Stomach (tissue), 9 donors: ENCODE results near the gene CX3CL1. TPM values are rescaled to one million over a fixed set of nuclear protein-coding genes. Genes with fewer than 3 reads are reported as not detected.
A peak's percentile ranks its signal among the peaks of the same experiment; 100 is the strongest.
"Not testable (repeated sequence)": the region's sequence is repeated elsewhere in the genome, so short reads cannot be mapped to it uniquely, and the experiment has no call there.

ENCODE experiments used
- DNase-seq, 2 donors: peaks; one replicate each; pipeline versions ENCODE4 v3.0.0 to v3.0.0-alpha.2; 2013 to 2019
- H3K27ac ChIP-seq, 5 donors: fragments of 200-600 bp in 4 of 5; sonication (generic) in 4 of 5; one replicate each; pipeline ENCODE4 v1.5.1; 2013 to 2019; ENCODE audit warnings: mild to moderate bottlenecking in 1 of 5, moderate library complexity in 1 of 5
- H3K27me3 ChIP-seq, 3 donors: fragments of 200-600 bp; sonication (generic); one replicate each; pipeline ENCODE4 v1.5.1; 2017 to 2019; ENCODE audit warnings: mixed run types in 1 of 3
- H3K36me3 ChIP-seq, 4 donors: fragments of 200-600 bp; sonication (generic); 1 replicate in 3 of 4; 2 replicates in 1 of 4; pipeline ENCODE4 v1.5.1; 2016 to 2019
- H3K4me1 ChIP-seq, 4 donors: fragments of 200-600 bp; sonication (generic); one replicate each; pipeline ENCODE4 v1.5.1; 2016 to 2019
- H3K4me3 ChIP-seq, 4 donors: fragments of 200-600 bp; sonication (generic) in 3 of 4; one replicate each; pipeline ENCODE4 v1.5.1; 2016 to 2019; ENCODE audit warnings: mild to moderate bottlenecking in 1 of 4
- H3K9me3 ChIP-seq, 4 donors: fragments of 200-600 bp; sonication (generic); one replicate each; pipeline ENCODE4 v1.5.1; 2016 to 2019
- EP300 ChIP-seq: sonication (generic); formaldehyde crosslinking; IDR thresholded peaks from one replicate; pipeline ENCODE4 v1.6.1; 2017; ENCODE audit warnings: antibody characterized with exemption
- POLR2A ChIP-seq, 4 donors: fragments of 450-650 bp; IDR thresholded peaks; one replicate each; pipeline ENCODE4 v1.6.1; 2016; ENCODE audit warnings: antibody characterized with exemption in 4 of 4, control low read depth in 2 of 4, mild to moderate bottlenecking in 1 of 4, moderate library complexity in 1 of 4
- POLR2AphosphoS5 ChIP-seq, 3 donors: sonication (generic); formaldehyde crosslinking; IDR thresholded peaks; one replicate each; pipeline ENCODE4 v1.6.1; 2016; ENCODE audit warnings: antibody characterized with exemption in 3 of 3
- WGBS, 5 donors: extraction: QIAGEN DNeasy Blood & Tissue Kit in 3 of 5; methylation state at CpG; one replicate each; pipeline versions ENCODE4 v1.1.5 to v1.1.7; 2013 to 2018; 5-methylcytosine and 5-hydroxymethylcytosine counted together
- intact Hi-C: fragments of 100-400 bp; cut with DNase I; formaldehyde crosslinking; loops from one replicate; pipeline ENCODE4 v1.15.1; 2023; ENCODE audit warnings: low total_unique reads
- polyA plus RNA-seq, 3 donors: library from polyadenylated mRNA; stranded (reverse); fragments of 200-250 nt; gene quantifications; one replicate each; pipeline ENCODE4 v1.2.3, GENCODE V29; 2013
- total RNA-seq, 5 donors: library from RNA; depleted of rRNA; stranded (reverse); fragments of >200 nt; gene quantifications; one replicate each; pipeline versions ENCODE4 v1.1.0 to v1.2.3, GENCODE V29; 2014 to 2016
- TF ChIP-seq, protein P1 (sequence below), 7 experiments: fragments of 450-650 bp in 4 of 7; fragments of 200-600 bp in 3 of 7; sonication (generic) in 3 of 7; IDR thresholded peaks; one replicate each; pipeline ENCODE4 v1.5.1; 2016 to 2019; ENCODE audit warnings: antibody characterized with exemption in 7 of 7, control low read depth in 2 of 7, mild to moderate bottlenecking in 1 of 7
- donor health status: healthy with polysubstance abuse.
- donor health status: Bipolar disorder and iron deficiency.
- donor health status: healthy.

The CX3CL1 gene
- total and polyA plus RNA-seq, 8 donors: 1.3 to 43.8 (median 6.7) TPM; not detected in 2

DNA sequence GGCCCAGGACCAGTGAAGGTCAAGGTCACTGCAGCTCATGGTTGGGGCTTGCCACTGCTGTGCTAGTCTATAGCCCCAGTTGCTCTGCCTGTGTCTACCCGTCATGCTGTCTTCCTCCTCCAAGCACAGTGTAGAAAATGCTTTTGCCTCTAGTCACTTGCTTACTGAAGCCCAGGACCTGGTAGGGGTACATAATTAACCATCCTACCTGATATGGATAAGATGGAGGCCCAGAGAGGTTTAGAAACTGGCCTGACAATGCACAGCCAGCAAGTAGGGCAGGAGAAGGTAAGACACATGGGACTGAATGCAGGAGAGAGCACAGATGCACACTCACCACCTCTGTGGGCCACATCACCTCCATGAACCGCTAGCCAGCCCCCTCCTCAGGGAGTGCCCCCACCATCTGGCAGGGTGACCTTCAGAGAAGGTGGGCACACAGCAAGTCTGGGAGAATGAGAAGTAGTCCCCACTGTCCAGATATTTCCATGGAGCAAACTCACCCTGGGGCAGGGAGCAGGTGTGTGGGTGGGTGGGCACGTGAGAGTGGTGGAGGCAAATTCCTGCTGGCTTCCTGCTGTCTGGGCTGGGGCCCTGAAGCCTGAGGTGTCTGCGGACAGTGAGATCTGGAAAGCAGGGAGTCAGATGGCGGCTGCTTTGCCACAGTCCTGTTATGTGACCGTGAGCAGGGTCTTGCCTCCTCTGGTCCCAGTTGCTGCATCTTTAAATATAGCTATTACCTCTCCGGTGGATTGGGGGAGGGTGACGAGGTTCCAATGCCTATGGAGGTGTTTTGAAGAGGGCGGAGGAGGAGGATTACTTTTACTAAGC is 1.0 kb downstream of the CX3CL1 start:
- Histone ChIP-seq H3K27me3 (peaks cover 0 to 7% (median 0%) of the 10 kb centered on the region in 3 donors), H3K36me3 (no peaks in the 10 kb centered on the region), H3K4me3 (peak overlapping the region; percentile 42 to 50 (median 46)), H3K4me1 (peaks cover 12 to 46% (median 28%) of the 10 kb centered on the region in 4 donors), H3K27ac (peak overlapping the region in 4 of 5 donors; percentile 72 to 84 (median 80)), H3K9me3 (no peaks in the 10 kb centered on the region)
- 53 to 74% (median 72%) methylated on average over 8 to 9 of the region's 9 CpGs for WGBS, 5 donors
- no peak for DNase-seq
- TF ChIP-seq EP300: no peak
- TF ChIP-seq POLR2A (IDR thresholded peaks at IDR 0.05): no peak
- no peak for TF ChIP-seq POLR2AphosphoS5 (IDR thresholded peaks at IDR 0.05)
- TF ChIP-seq, protein P1, sequence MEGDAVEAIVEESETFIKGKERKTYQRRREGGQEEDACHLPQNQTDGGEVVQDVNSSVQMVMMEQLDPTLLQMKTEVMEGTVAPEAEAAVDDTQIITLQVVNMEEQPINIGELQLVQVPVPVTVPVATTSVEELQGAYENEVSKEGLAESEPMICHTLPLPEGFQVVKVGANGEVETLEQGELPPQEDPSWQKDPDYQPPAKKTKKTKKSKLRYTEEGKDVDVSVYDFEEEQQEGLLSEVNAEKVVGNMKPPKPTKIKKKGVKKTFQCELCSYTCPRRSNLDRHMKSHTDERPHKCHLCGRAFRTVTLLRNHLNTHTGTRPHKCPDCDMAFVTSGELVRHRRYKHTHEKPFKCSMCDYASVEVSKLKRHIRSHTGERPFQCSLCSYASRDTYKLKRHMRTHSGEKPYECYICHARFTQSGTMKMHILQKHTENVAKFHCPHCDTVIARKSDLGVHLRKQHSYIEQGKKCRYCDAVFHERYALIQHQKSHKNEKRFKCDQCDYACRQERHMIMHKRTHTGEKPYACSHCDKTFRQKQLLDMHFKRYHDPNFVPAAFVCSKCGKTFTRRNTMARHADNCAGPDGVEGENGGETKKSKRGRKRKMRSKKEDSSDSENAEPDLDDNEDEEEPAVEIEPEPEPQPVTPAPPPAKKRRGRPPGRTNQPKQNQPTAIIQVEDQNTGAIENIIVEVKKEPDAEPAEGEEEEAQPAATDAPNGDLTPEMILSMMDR (IDR thresholded peaks at IDR 0.05): no peak
- intact Hi-C loops: no loop called here

DNA sequence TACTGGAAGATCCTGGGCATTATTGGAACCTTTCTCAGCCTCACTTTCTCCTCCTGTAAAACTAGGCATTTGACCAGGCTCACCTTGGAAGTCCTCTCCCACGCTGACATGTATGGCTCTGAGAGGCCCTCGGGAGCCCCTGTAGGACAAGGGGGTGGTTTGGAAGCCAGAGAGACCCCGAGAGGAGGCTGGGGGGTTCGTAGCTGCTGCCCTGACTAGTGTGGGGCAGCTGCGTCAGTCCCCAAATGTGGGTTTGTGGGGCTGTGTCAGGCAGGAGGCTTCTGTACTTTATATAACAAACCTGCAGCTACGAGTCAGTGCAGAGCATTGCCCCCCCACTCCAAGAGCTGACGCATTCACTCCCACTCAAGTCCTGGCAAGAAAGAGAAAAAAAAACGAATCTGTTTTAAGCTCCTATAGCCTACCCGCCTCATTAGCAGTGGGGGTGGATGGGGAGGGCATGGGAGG is 1.8 kb downstream of the CX3CL1 start:
- Histone ChIP-seq H3K27ac (peak overlapping the region in 4 of 5 donors; percentile 72 to 84 (median 80)), H3K27me3 (peaks cover 0 to 7% (median 0%) of the 10 kb centered on the region in 3 donors), H3K4me1 (peaks cover 12 to 51% (median 28%) of the 10 kb centered on the region in 4 donors), H3K9me3 (no peaks in the 10 kb centered on the region), H3K4me3 (peak overlapping the region; percentile 42 to 50 (median 46)), H3K36me3 (no peaks in the 10 kb centered on the region)
- 40 to 71% (median 65%) methylated on average over 9 of the region's 9 CpGs for WGBS, 5 donors
- intact Hi-C loops: no loop called here
- DNase-seq: peak in 1 of 2 donors; percentile 68
- TF ChIP-seq, protein P1 (IDR thresholded peaks at IDR 0.05): no peak
- no peak for TF ChIP-seq EP300
- TF ChIP-seq POLR2AphosphoS5 (IDR thresholded peaks at IDR 0.05): no peak
- no peak for TF ChIP-seq POLR2A (IDR thresholded peaks at IDR 0.05)

DNA sequence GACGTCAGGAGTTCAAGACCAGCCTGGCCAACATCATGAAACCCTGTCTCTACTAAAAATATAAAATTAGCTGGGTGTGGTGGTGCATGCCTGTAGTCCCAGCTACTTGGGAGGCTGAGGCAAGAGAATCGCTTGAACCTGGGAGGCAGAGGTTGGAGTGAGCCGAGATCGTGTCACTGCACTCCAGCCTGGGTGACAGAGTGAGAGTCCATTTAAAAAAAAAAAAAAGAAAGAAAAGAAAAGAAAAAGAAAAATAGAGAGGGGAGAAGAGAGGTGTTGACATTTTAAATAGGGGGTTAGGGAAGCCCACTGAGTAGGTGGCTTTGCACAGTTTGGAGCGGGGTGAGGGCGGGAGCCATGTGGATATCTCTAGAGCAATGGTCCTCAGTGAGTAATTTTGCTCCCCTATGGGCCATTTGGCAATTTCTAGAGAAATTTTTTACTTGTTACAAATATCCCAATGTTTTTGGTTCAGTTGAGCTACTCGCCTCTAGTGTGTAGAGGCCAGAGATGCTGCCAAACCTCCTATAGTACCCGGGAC is 2.7 kb downstream of the CX3CL1 start:
- peaks cover 12 to 51% (median 30%) of the 10 kb centered on the region in 4 donors for H3K4me1 ChIP-seq
- DNase-seq, H3K27me3 ChIP-seq, intact Hi-C loops, H3K36me3 ChIP-seq, H3K9me3 ChIP-seq: not testable (repeated sequence)
- H3K27ac ChIP-seq: peak overlapping the region in 3 of 5 donors; percentile 79 to 84 (median 81)
- peak overlapping the region in 1 of 4 donors; percentile 46 for H3K4me3 ChIP-seq
- 85 to 91% (median 89%) methylated on average over 8 of the region's 8 CpGs for WGBS, 5 donors

DNA sequence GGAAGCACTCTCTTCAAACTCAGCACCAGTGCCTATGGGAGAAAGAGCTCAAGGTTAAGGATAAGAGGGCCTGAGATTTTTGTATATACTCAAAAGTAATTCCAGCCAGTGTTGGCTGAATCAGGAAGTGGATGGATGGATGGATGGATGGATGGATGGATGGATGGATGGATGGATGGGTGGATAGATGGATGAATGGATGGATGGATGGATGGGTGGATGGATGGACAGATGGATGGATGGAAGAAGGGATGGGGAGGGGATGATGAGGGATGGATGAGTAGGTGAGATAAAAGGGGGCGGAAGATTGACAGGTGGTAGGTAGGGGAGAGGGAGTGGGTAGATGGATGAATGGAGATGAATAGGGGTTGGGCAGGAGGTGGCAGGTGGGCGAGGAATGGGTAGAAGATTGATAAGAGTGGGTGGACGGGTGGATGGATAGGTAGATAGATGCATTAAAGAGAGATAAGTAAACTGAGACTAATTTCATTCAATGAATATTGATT is 4.1 kb downstream of the CX3CL1 start:
- intact Hi-C loops: no loop called here
- DNase-seq: no peak
- H3K27ac ChIP-seq: no peak overlapping the region
- H3K9me3 ChIP-seq: no peaks in the 10 kb centered on the region
- no peak for TF ChIP-seq POLR2A (IDR thresholded peaks at IDR 0.05)
- TF ChIP-seq, protein P1 (IDR thresholded peaks at IDR 0.05): no peak
- no peak for TF ChIP-seq EP300
- no peak for TF ChIP-seq POLR2AphosphoS5 (IDR thresholded peaks at IDR 0.05)
- 87 to 94% (median 92%) methylated on average over 3 of the region's 3 CpGs for WGBS, 5 donors
- H3K36me3 ChIP-seq: no peaks in the 10 kb centered on the region
- H3K27me3 ChIP-seq: peaks cover 0 to 6% (median 0%) of the 10 kb centered on the region in 3 donors
- peaks cover 12 to 63% (median 32%) of the 10 kb centered on the region in 4 donors for H3K4me1 ChIP-seq
- no peak overlapping the region for H3K4me3 ChIP-seq
